Trophoblast cell (in vitro differentiated cells and primary cell): Measurements from ENCODE around the gene NDUFA11.
"Not testable (repeated sequence)": the region's sequence is repeated elsewhere in the genome, so short reads cannot be mapped to it uniquely, and the experiment has no call there.

Source experiments
- DNase-seq, 2 donors: peaks; one replicate each; pipeline ENCODE4 v3.0.0-alpha.2; 2016
- H2AFZ ChIP-seq: 2 replicates; pipeline ENCODE4 v1.6.1; 2013; ENCODE audit warnings: low read length, moderate library complexity, mild to moderate bottlenecking; ENCODE audit not compliant: insufficient read depth, poor library complexity
- H2AK5ac ChIP-seq: 2 replicates; pipeline ENCODE4 v1.6.1; 2013; ENCODE audit warnings: mild to moderate bottlenecking, low read length
- H2BK120ac ChIP-seq: 2 replicates; pipeline ENCODE4 v1.6.1; 2013; ENCODE audit warnings: low read length, mild to moderate bottlenecking, moderate library complexity; ENCODE audit not compliant: insufficient read depth, poor library complexity
- H2BK12ac ChIP-seq: 2 replicates; pipeline ENCODE4 v1.6.1; 2013; ENCODE audit warnings: mild to moderate bottlenecking, low read length, moderate library complexity
- H2BK5ac ChIP-seq: 2 replicates; pipeline ENCODE4 v1.6.1; 2013; ENCODE audit warnings: low read length, low read depth, moderate library complexity, mild to moderate bottlenecking; ENCODE audit not compliant: poor library complexity
- H3K14ac ChIP-seq: 2 replicates; pipeline ENCODE4 v1.6.1; 2013; ENCODE audit warnings: mild to moderate bottlenecking, low read length
- H3K18ac ChIP-seq: 2 replicates; pipeline ENCODE4 v1.6.1; 2013; ENCODE audit warnings: mild to moderate bottlenecking, low read length
- H3K23ac ChIP-seq: 2 replicates; pipeline ENCODE4 v1.6.1; 2013; ENCODE audit warnings: low read length
- H3K27ac ChIP-seq: 2 replicates; pipeline ENCODE4 v1.5.1; 2013; ENCODE audit warnings: low read depth, mild to moderate bottlenecking, inconsistent platforms, low read length, moderate library complexity
- H3K27me3 ChIP-seq: 2 replicates; pipeline ENCODE4 v1.6.1; 2013; ENCODE audit warnings: inconsistent platforms, mild to moderate bottlenecking, low read length, moderate library complexity; ENCODE audit not compliant: insufficient read depth
- H3K36me3 ChIP-seq, 2 experiments: 1 replicate in 1 of 2; 2 replicates in 1 of 2; pipeline ENCODE4 v1.6.1; 2013; ENCODE audit warnings: low read length in 2 of 2, mild to moderate bottlenecking in 2 of 2, moderate library complexity in 1 of 2; ENCODE audit not compliant: insufficient read depth in 2 of 2, control insufficient read depth in 1 of 2
- H3K4ac ChIP-seq: 2 replicates; pipeline ENCODE4 v1.6.1; 2013; ENCODE audit warnings: low read depth, mild to moderate bottlenecking, low read length, moderate library complexity
- H3K4me1 ChIP-seq, 2 experiments: 1 replicate in 1 of 2; 2 replicates in 1 of 2; pipeline ENCODE4 v1.6.1; 2013; ENCODE audit warnings: low read length in 2 of 2, mild to moderate bottlenecking in 2 of 2, moderate library complexity in 1 of 2; ENCODE audit not compliant: insufficient read depth in 2 of 2, control insufficient read depth in 1 of 2
- H3K4me2 ChIP-seq: 2 replicates; pipeline ENCODE4 v1.6.1; 2013; ENCODE audit warnings: inconsistent platforms, mild to moderate bottlenecking, low read length, moderate library complexity
- H3K4me3 ChIP-seq: 2 replicates; pipeline ENCODE4 v1.5.1; 2013; ENCODE audit warnings: mild to moderate bottlenecking, low read depth, low read length, inconsistent platforms
- H3K79me1 ChIP-seq: one replicate; pipeline ENCODE4 v1.6.1; 2013; ENCODE audit warnings: low read length
- H3K79me2 ChIP-seq: 2 replicates; pipeline ENCODE4 v1.6.1; 2013; ENCODE audit warnings: low read length, mild to moderate bottlenecking; ENCODE audit not compliant: control insufficient read depth, insufficient read depth, poor library complexity
- H3K9ac ChIP-seq: 2 replicates; pipeline ENCODE4 v1.6.1; 2013; ENCODE audit warnings: mild to moderate bottlenecking, low read length
- H3K9me3 ChIP-seq: 2 replicates; pipeline ENCODE4 v1.6.1; 2013; ENCODE audit warnings: low read depth, mild to moderate bottlenecking, control low read depth, inconsistent platforms, low read length; ENCODE audit not compliant: insufficient read depth
- H4K12ac ChIP-seq: 2 replicates; pipeline ENCODE4 v1.6.1; 2013; ENCODE audit warnings: low read depth, mild to moderate bottlenecking, low read length, moderate library complexity
- H4K8ac ChIP-seq: 2 replicates; pipeline ENCODE4 v1.6.1; 2013; ENCODE audit warnings: low read depth, mild to moderate bottlenecking, low read length, moderate library complexity
- H4K91ac ChIP-seq: one replicate; pipeline ENCODE4 v1.6.1; 2013; ENCODE audit warnings: low read depth, mild to moderate bottlenecking, low read length, moderate library complexity
- WGBS: extraction: QIAGEN DNeasy Blood & Tissue Kit; methylation state at CpG from one replicate; pipeline ENCODE4 v1.1.7; 2013; ENCODE audit warnings: missing lambda C conversion rate; ENCODE audit not compliant: insufficient read length, insufficient coverage; ENCODE audit errors: extremely low coverage; 5-methylcytosine and 5-hydroxymethylcytosine counted together

NDUFA11 gene

DNA sequence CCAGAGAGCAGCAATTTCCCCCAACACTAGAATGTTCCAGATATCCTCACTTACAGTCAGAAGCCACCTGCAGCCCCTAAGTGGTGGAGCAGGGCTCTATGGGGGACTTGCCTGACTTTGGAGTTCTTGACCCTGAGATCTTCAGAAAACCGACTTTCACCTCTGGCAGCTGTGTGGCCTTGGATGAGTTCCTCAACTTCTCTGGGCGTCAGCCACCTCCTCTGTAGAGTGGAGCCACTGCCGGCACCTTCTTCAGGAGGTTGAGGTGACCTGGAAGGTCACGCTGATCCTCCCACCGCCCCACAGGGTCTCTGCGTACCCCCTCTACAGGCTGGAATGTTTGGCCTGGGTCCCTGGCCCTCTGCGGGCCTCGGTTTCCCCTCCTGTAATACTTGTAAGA is 26.2 kb downstream of the NDUFA11 start:
- H3K4me2 ChIP-seq = no peak overlapping the region
- no peak overlapping the region for H3K4ac ChIP-seq
- H2AFZ ChIP-seq = no peak overlapping the region
- H3K14ac ChIP-seq = no peak overlapping the region
- H3K18ac ChIP-seq = no peak overlapping the region
- H3K79me1 ChIP-seq = no peaks in the 10 kb centered on the region
- no peak overlapping the region for H4K91ac ChIP-seq
- no peaks in the 10 kb centered on the region for H3K9me3 ChIP-seq
- peaks cover 0 to 5% of the 10 kb centered on the region in 2 experiments for H3K4me1 ChIP-seq
- H4K8ac ChIP-seq = no peak overlapping the region
- H3K79me2 ChIP-seq = no peaks in the 10 kb centered on the region
- H2BK5ac ChIP-seq = no peak overlapping the region
- no peaks in the 10 kb centered on the region for H3K36me3 ChIP-seq
- H2BK12ac ChIP-seq = no peak overlapping the region
- no peak overlapping the region for H3K23ac ChIP-seq
- no peak overlapping the region for H2BK120ac ChIP-seq
- H2AK5ac ChIP-seq = no peak overlapping the region
- no peak overlapping the region for H3K27ac ChIP-seq
- no CpG with 5 or more reads among the region's 8 CpGs for WGBS
- no peak for DNase-seq
- no peak overlapping the region for H4K12ac ChIP-seq
- no peaks in the 10 kb centered on the region for H3K27me3 ChIP-seq
- H3K9ac ChIP-seq = no peak overlapping the region
- no peak overlapping the region for H3K4me3 ChIP-seq

DNA sequence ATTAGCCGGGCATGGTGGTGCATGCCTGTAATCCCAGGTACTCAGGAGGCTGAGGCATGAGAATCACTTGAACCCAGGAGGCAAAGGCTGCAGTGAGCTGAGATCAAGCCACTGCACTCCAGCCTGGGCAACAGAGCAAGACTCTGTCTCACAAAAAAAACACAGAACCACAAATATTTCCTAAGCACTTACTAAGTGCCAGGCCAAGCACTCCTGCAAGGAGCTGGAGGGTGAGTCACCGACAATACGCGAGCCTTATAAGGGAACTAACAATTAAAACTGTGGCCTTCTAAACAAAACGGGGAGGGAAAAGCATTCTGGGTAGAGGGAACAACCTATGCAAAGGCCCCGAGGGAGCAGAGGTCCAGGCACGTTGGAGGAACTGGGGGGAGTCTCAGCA is 29.1 kb downstream of the NDUFA11 start:
- H3K18ac ChIP-seq, H3K36me3 ChIP-seq, H3K79me1 ChIP-seq, H2BK5ac ChIP-seq, H2AFZ ChIP-seq, H3K9ac ChIP-seq, H2BK12ac ChIP-seq, H2AK5ac ChIP-seq, H3K9me3 ChIP-seq, H3K23ac ChIP-seq, H3K4ac ChIP-seq, H4K12ac ChIP-seq, H3K27ac ChIP-seq, H4K91ac ChIP-seq, H3K4me3 ChIP-seq, H3K4me1 ChIP-seq, H3K27me3 ChIP-seq, H4K8ac ChIP-seq, H2BK120ac ChIP-seq, H3K14ac ChIP-seq, H3K4me2 ChIP-seq, H3K79me2 ChIP-seq: not testable (repeated sequence)
- peak in 1 of 2 donors; percentile 30 for DNase-seq
- no CpG with 5 or more reads among the region's 7 CpGs for WGBS

DNA sequence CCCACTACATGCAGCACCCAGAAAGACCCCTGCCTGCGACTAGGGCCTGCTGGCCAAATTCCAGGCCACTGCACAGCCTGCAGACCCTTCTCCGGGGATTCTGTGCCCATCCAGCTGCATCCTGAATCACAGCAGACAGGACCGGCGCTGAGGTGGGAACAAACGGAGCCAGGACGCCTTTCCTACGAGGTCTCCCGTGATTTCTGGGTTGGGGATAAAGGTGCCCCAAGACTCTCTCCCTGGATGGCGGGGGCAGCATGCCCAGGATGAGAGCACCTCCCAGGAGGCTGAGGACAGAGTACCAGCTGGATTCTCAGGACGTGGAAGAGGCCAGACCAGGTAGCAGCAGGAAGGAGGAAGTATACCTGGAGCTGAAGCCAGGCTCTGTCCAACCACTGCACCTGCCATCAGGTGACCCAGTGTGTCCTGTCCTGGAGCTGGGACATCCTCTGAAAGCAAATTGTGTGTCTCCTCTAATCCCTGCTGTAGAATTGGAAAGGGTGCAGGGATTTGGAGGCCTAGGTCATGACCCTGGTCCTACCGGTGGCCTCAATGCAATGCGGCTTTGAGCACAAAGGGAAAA is 29.9 kb downstream of the NDUFA11 start:
- Histone ChIP-seq H3K79me1 (no peaks in the 10 kb centered on the region), H3K36me3 (no peaks in the 10 kb centered on the region), H3K27ac (no peak overlapping the region), H2AFZ (no peak overlapping the region), H3K14ac (no peak overlapping the region), H3K18ac (no peak overlapping the region), H3K27me3 (no peaks in the 10 kb centered on the region), H4K8ac (no peak overlapping the region), H3K4me1 (peaks cover 3 to 5% of the 10 kb centered on the region in 2 experiments), H4K91ac (no peak overlapping the region), H3K4me2 (no peak overlapping the region), H3K79me2 (no peaks in the 10 kb centered on the region), H2BK5ac (no peak overlapping the region), H2BK120ac (no peak overlapping the region), H3K4me3 (no peak overlapping the region), H3K23ac (peak overlapping the region; percentile 17), H4K12ac (no peak overlapping the region), H3K4ac (no peak overlapping the region), H2AK5ac (no peak overlapping the region), H2BK12ac (no peak overlapping the region), H3K9ac (no peak overlapping the region), H3K9me3 (no peaks in the 10 kb centered on the region)
- no CpG with 5 or more reads among the region's 12 CpGs for WGBS
- no peak for DNase-seq

DNA sequence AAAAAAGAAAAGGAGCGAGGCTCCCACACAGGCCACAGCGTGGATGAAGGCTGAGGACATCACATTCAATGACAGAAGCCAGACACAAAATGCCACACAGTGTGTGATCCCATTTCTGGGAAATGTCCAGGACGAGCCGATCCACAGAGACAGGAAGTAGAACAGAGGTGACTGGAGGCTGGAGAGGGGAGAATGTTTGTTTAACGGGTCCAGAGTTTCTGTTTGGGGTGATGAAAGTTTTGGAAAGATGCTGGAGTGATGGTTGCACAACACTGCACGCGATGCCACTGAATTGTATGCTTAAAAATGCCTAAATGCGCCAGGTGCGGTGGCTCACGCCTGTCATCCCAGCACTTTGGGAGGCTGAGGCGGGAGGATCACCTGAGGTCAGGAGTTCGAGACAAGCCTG is 32.6 kb downstream of the NDUFA11 start:
- H3K4me1 ChIP-seq = peaks cover 3 to 5% of the 10 kb centered on the region in 2 experiments
- WGBS = no CpG with 5 or more reads among the region's 12 CpGs
- no peak for DNase-seq
- H3K9me3 ChIP-seq = no peaks in the 10 kb centered on the region
- no peaks in the 10 kb centered on the region for H3K36me3 ChIP-seq
- no peak overlapping the region for H3K4me2 ChIP-seq
- no peaks in the 10 kb centered on the region for H3K27me3 ChIP-seq
- no peak overlapping the region for H3K27ac ChIP-seq
- no peak overlapping the region for H3K9ac ChIP-seq
- no peak overlapping the region for H3K23ac ChIP-seq
- no peak overlapping the region for H4K8ac ChIP-seq
- no peak overlapping the region for H3K4ac ChIP-seq
- no peak overlapping the region for H3K18ac ChIP-seq
- no peak overlapping the region for H4K91ac ChIP-seq
- no peaks in the 10 kb centered on the region for H3K79me2 ChIP-seq
- H2BK5ac ChIP-seq = no peak overlapping the region
- no peak overlapping the region for H2BK120ac ChIP-seq
- H2AFZ ChIP-seq = no peak overlapping the region
- no peaks in the 10 kb centered on the region for H3K79me1 ChIP-seq
- H3K14ac ChIP-seq = no peak overlapping the region
- no peak overlapping the region for H3K4me3 ChIP-seq
- no peak overlapping the region for H2BK12ac ChIP-seq
- H4K12ac ChIP-seq = no peak overlapping the region
- no peak overlapping the region for H2AK5ac ChIP-seq
